A673 (cell line): ENCODE results near the gene HMCN2.

Experiments
- CTCF ChIP-seq: fragments of 300-800, 200-600 bp; sonication (generic); conservative IDR thresholded peaks from 2 replicates; pipeline ENCODE4 v1.5.1; 2017; ENCODE audit warnings: low read depth, mild to moderate bottlenecking, antibody characterized with exemption, low read length, moderate library complexity, mixed read lengths
- EZH2 ChIP-seq: fragments of 200-600 bp; sonication (generic); IDR thresholded peaks from 2 replicates; pipeline ENCODE4 v1.6.1; 2017; ENCODE audit warnings: borderline replicate concordance, low read depth, mild to moderate bottlenecking, mixed read lengths, antibody characterized with exemption, low read length; ENCODE audit not compliant: poor library complexity, severe bottlenecking

GRCh38 chr9:130427326-130427725 lies 161.8 kb downstream of the HMCN2 start:
- no peak for TF ChIP-seq CTCF
- TF ChIP-seq EZH2: no peak
